B cell (primary cell): Measurements from ENCODE around the gene PRSS50. TPM values are rescaled to one million over a fixed set of nuclear protein-coding genes. Genes with fewer than 3 reads are reported as not detected.

ENCODE experiments used
- ATAC-seq: fragments of 200-7000 bp; cut with Tn5 transposase; one replicate; pipeline ENCODE4 v1.10.0; 2021; ENCODE audit warnings: low read depth, mild to moderate bottlenecking, moderate number of reproducible peaks, moderate library complexity
- CTCF ChIA-PET: fragments of 350-600 bp; sonication (Branson Sonifier 250); formaldehyde crosslinking; loops from one replicate; lab custom pipeline; 2021; ENCODE audit warnings: antibody characterized with exemption, inconsistent platforms; lab: Charles Lee
- POLR2A ChIA-PET: fragments of 350-600 bp; sonication (Branson Sonifier 250); formaldehyde crosslinking; loops from one replicate; lab custom pipeline; 2021; ENCODE audit warnings: antibody characterized with exemption; lab: Charles Lee
- DNase-seq: peaks from one replicate; pipeline ENCODE4 v3.0.0; 2013
- H2AFZ ChIP-seq: 2 replicates; pipeline ENCODE4 v1.6.1; 2012; ENCODE audit warnings: mild to moderate bottlenecking, low read depth, low read length; ENCODE audit not compliant: insufficient read depth, poor library complexity, severe bottlenecking
- H3K27ac ChIP-seq, 2 donors: 1 replicate in 1 of 2; 2 replicates in 1 of 2; pipeline ENCODE4 v1.5.1; 2012 to 2013; ENCODE audit warnings: low read length in 2 of 2, mild to moderate bottlenecking in 2 of 2, moderate library complexity in 1 of 2
- H3K27me3 ChIP-seq, 4 experiments: fragments of 200-600 bp in 1 of 4; sonication (generic) in 1 of 4; replicated peaks in 1 of 4; 1 replicate in 2 of 4; 2 replicates in 2 of 4; pipeline versions ENCODE4 v1.6.1 to v1.7.0; 2013 to 2016; ENCODE audit warnings: low read length in 3 of 4, mild to moderate bottlenecking in 2 of 4, mixed read lengths in 1 of 4, moderate library complexity in 1 of 4; ENCODE audit not compliant: insufficient read depth in 4 of 4, control insufficient read depth in 3 of 4; ENCODE audit errors: control extremely low read depth in 1 of 4
- H3K36me3 ChIP-seq, 2 experiments: replicated peaks in 1 of 2; 1 replicate in 1 of 2; 2 replicates in 1 of 2; pipeline versions ENCODE4 v1.6.1 to v1.7.1; 2013; ENCODE audit warnings: low read length in 1 of 2; ENCODE audit not compliant: insufficient read depth in 2 of 2, control insufficient read depth in 1 of 2; ENCODE audit errors: control extremely low read depth in 1 of 2, extremely low read depth in 1 of 2
- H3K4me1 ChIP-seq, 2 donors: fragments of 200-600 bp in 1 of 2; sonication (generic) in 1 of 2; 1 replicate in 1 of 2; 2 replicates in 1 of 2; pipeline versions ENCODE4 v1.5.1 to v1.6.1; 2013 to 2017; ENCODE audit warnings: low read length in 2 of 2; ENCODE audit not compliant: control insufficient read depth in 2 of 2, insufficient read depth in 2 of 2
- H3K4me2 ChIP-seq: replicated peaks from 2 replicates; pipeline ENCODE3; 2012; ENCODE audit warnings: mild to moderate bottlenecking, low read depth, low read length; ENCODE audit not compliant: poor library complexity, severe bottlenecking
- H3K4me3 ChIP-seq, 5 experiments: fragments of 200-600 bp in 1 of 5; sonication (generic) in 1 of 5; 1 replicate in 3 of 5; 2 replicates in 2 of 5; pipeline versions ENCODE4 v1.5.1 to v1.7.0; 2011 to 2016; ENCODE audit warnings: low read length in 4 of 5, mild to moderate bottlenecking in 4 of 5, low read depth in 2 of 5, control low read depth in 1 of 5, moderate library complexity in 1 of 5; ENCODE audit not compliant: insufficient read depth in 1 of 5; ENCODE audit errors: control extremely low read depth in 1 of 5, extremely low read depth in 1 of 5
- H3K79me2 ChIP-seq: fragments of 200-600 bp; sonication (generic); one replicate; pipeline ENCODE4 v1.6.0; 2016; ENCODE audit warnings: low read length; ENCODE audit not compliant: control insufficient read depth, insufficient read depth
- H3K9ac ChIP-seq: fragments of 200-600 bp; sonication (generic); 2 replicates; pipeline ENCODE4 v1.6.1; 2017; ENCODE audit warnings: mild to moderate bottlenecking, low read length, moderate library complexity
- H3K9me3 ChIP-seq, 3 donors: one replicate each; pipeline versions ENCODE4 v1.6.1 to v1.7.1; 2013; ENCODE audit warnings: low read length in 2 of 3; ENCODE audit not compliant: control insufficient read depth in 2 of 3, insufficient read depth in 1 of 3; ENCODE audit errors: control extremely low read depth in 1 of 3
- H4K20me1 ChIP-seq: 2 replicates; pipeline ENCODE4 v1.6.0; 2012; ENCODE audit warnings: mild to moderate bottlenecking, low read length; ENCODE audit not compliant: insufficient read depth, control insufficient read depth, poor library complexity, severe bottlenecking
- H3K27ac Mint-ChIP-seq: one replicate; pipeline ENCODE4 v1.8.0; 2021; ENCODE audit warnings: mixed read lengths
- H3K27me3 Mint-ChIP-seq: one replicate; pipeline ENCODE4 v1.8.0; 2021; ENCODE audit warnings: mixed read lengths
- H3K4me1 Mint-ChIP-seq: one replicate; pipeline ENCODE4 v1.8.0; 2021; ENCODE audit warnings: mixed read lengths
- H3K4me3 Mint-ChIP-seq: one replicate; pipeline ENCODE4 v1.8.0; 2021; ENCODE audit warnings: mixed read lengths
- H3K9me3 Mint-ChIP-seq: one replicate; pipeline ENCODE4 v1.8.0; 2022; ENCODE audit warnings: mixed read lengths; ENCODE audit not compliant: insufficient read depth
- CTCF ChIP-seq: fragments of 200-600 bp; IDR thresholded peaks from one replicate; pipeline ENCODE4 v1.8.0; 2022; ENCODE audit warnings: antibody characterized with exemption, mild to moderate bottlenecking
- EZH2 ChIP-seq: IDR thresholded peaks from 2 replicates; pipeline ENCODE4 v1.6.1; 2012; ENCODE audit warnings: borderline replicate concordance, low read depth, mild to moderate bottlenecking, moderate library complexity, low read length; ENCODE audit not compliant: insufficient read depth, poor library complexity, severe bottlenecking
- WGBS: methylation state at CpG from one replicate; pipeline ENCODE4 v1.1.5; 2013; ENCODE audit warnings: missing lambda C conversion rate; ENCODE audit not compliant: insufficient coverage; 5-methylcytosine and 5-hydroxymethylcytosine counted together
- intact Hi-C: fragments of 100-400 bp; cut with micrococcal nuclease; formaldehyde crosslinking; loops from one replicate; pipeline ENCODE4 v1.10.0; 2022
- polyA plus RNA-seq: library from polyadenylated mRNA; depleted of rRNA; stranded (reverse); fragments of >200 nt; gene quantifications from 2 replicates; pipeline ENCODE4 v1.2.3, GENCODE V29; 2012
- total RNA-seq, 2 donors: library from RNA; stranded (reverse); fragments of 120-200 nt in 1 of 2; gene quantifications; 1 replicate in 1 of 2; 2 replicates in 1 of 2; pipeline versions ENCODE4 v1.2.3 to v1.2.4, GENCODE V29; 2013 to 2022

The PRSS50 gene
- total and polyA plus RNA-seq, 2 donors (not counting 1 experiment from before 2014, with no cell fraction given) = 0.09 to 0.10 TPM

GRCh38 chr3:46675843-46676567 lies 41.7 kb downstream of the PRSS50 start:
- no peak overlapping the region for H2AFZ ChIP-seq
- ChIA-PET POLR2A (no interaction called here), CTCF (no interaction called here)
- no peak overlapping the region for H3K9ac ChIP-seq
- no peaks in the 10 kb centered on the region for H3K36me3 ChIP-seq
- Mint-ChIP-seq H3K4me1 (no peaks in the 10 kb centered on the region), H3K27me3 (peaks cover 11% of the 10 kb centered on the region), H3K4me3 (no peak overlapping the region), H3K9me3 (no peaks in the 10 kb centered on the region), H3K27ac (no peak overlapping the region)
- 85% methylated on average over 8 of the region's 9 CpGs for WGBS
- intact Hi-C loops = no loop called here
- no peak for DNase-seq
- H3K27ac ChIP-seq = no peak overlapping the region
- H4K20me1 ChIP-seq = no peaks in the 10 kb centered on the region
- peaks cover 0 to 7% (median 0%) of the 10 kb centered on the region in 3 donors for H3K9me3 ChIP-seq
- H3K79me2 ChIP-seq = no peaks in the 10 kb centered on the region
- H3K4me1 ChIP-seq = no peaks in the 10 kb centered on the region
- ATAC-seq = no peak
- H3K4me2 ChIP-seq = no peak overlapping the region
- TF ChIP-seq EZH2 (no peak), CTCF (no peak)
- peaks cover 0 to 3% (median 0%) of the 10 kb centered on the region in 4 experiments for H3K27me3 ChIP-seq
- H3K4me3 ChIP-seq = no peak overlapping the region

- TF ChIP-seq CTCF = no peak
- no peak for TF ChIP-seq EZH2
- H3K4me3 ChIP-seq = no peak overlapping the region
- WGBS = 95% methylated on average over 4 of the region's 6 CpGs
- no peak overlapping the region for H3K4me2 ChIP-seq
- no peaks in the 10 kb centered on the region for H4K20me1 ChIP-seq
- DNase-seq (no peak), ATAC-seq (no peak)
- H3K27ac Mint-ChIP-seq = no peak overlapping the region
- no peak overlapping the region for H2AFZ ChIP-seq
- POLR2A ChIA-PET = no interaction called here
- H3K9me3 ChIP-seq = peaks cover 0 to 7% (median 0%) of the 10 kb centered on the region in 3 donors
- no peaks in the 10 kb centered on the region for H3K4me1 Mint-ChIP-seq
- H3K27ac ChIP-seq = no peak overlapping the region
- H3K9ac ChIP-seq = no peak overlapping the region
- peaks cover 11% of the 10 kb centered on the region for H3K27me3 Mint-ChIP-seq
- no peaks in the 10 kb centered on the region for H3K9me3 Mint-ChIP-seq
- H3K4me1 ChIP-seq = no peaks in the 10 kb centered on the region
- no peak overlapping the region for H3K4me3 Mint-ChIP-seq
- intact Hi-C loops = no loop called here
- CTCF ChIA-PET = no interaction called here
- H3K27me3 ChIP-seq = peaks cover 0 to 3% (median 0%) of the 10 kb centered on the region in 4 experiments
- no peaks in the 10 kb centered on the region for H3K79me2 ChIP-seq
- H3K36me3 ChIP-seq = no peaks in the 10 kb centered on the region
Measured at GRCh38 chr3:46675426-46675825, 42.2 kb downstream of the PRSS50 start.
